Neural cell (in vitro differentiated cells): Measurements from ENCODE around the gene CEACAM4. TPM values are rescaled to one million over a fixed set of nuclear protein-coding genes. Genes with fewer than 3 reads are reported as not detected.

Experiments
- H2AFZ ChIP-seq: fragments of 200-600, 300-800 bp; sonication (generic), shearing (Covaris generic); 2 replicates; pipeline ENCODE4 v1.6.0; 2014; ENCODE audit warnings: low read depth, mild to moderate bottlenecking, antibody characterized with exemption, low read length, moderate library complexity
- H3F3A ChIP-seq: fragments of 200-600 bp; shearing (Covaris generic); 2 replicates; pipeline ENCODE4 v1.6.1; 2016; ENCODE audit warnings: mild to moderate bottlenecking, moderate library complexity, mixed read lengths, antibody characterized with exemption, low read length; ENCODE audit not compliant: insufficient read depth, poor library complexity, severe bottlenecking
- H3K27ac ChIP-seq: fragments of 200-600, 300-800 bp; sonication (generic), shearing (Covaris generic); 2 replicates; pipeline ENCODE4 v1.5.1; 2014; ENCODE audit warnings: mild to moderate bottlenecking, low read length, moderate library complexity
- H3K27me3 ChIP-seq: fragments of 300-800, 200-600 bp; sonication (generic), shearing (Covaris generic); 2 replicates; pipeline ENCODE4 v1.6.0; 2014; ENCODE audit warnings: mild to moderate bottlenecking, low read depth, low read length, moderate library complexity; ENCODE audit not compliant: insufficient read depth
- H3K36me3 ChIP-seq: fragments of 300-800, 200-600 bp; sonication (generic), shearing (Covaris generic); 2 replicates; pipeline ENCODE4 v1.5.1; 2014; ENCODE audit warnings: mild to moderate bottlenecking, antibody characterized with exemption, low read length, moderate library complexity; ENCODE audit not compliant: insufficient read depth
- H3K4me2 ChIP-seq: fragments of 300-800, 200-600 bp; sonication (generic), shearing (Covaris generic); 2 replicates; pipeline ENCODE4 v1.6.0; 2014; ENCODE audit warnings: mild to moderate bottlenecking, low read length
- H3K4me3 ChIP-seq: fragments of 300-800, 200-600 bp; sonication (generic), shearing (Covaris generic); 2 replicates; pipeline ENCODE4 v1.5.1; 2014; ENCODE audit warnings: mild to moderate bottlenecking, low read length, moderate library complexity
- H3K79me2 ChIP-seq: fragments of 200-600 bp; shearing (Covaris generic); replicated peaks from 2 replicates; pipeline ENCODE4 v1.6.0; 2014; ENCODE audit warnings: mild to moderate bottlenecking, low read length, moderate library complexity; ENCODE audit not compliant: insufficient read depth
- H3K9ac ChIP-seq: fragments of 300-800, 200-600 bp; sonication (generic), shearing (Covaris generic); 2 replicates; pipeline ENCODE4 v1.6.1; 2016; ENCODE audit warnings: mild to moderate bottlenecking, low read length, mixed read lengths
- H3K9me2 ChIP-seq: fragments of 200-600 bp; shearing (Covaris generic); 2 replicates; pipeline ENCODE4 v1.6.1; 2016; ENCODE audit warnings: mild to moderate bottlenecking, low read length, mixed read lengths; ENCODE audit not compliant: insufficient read depth
- H3K9me3 ChIP-seq: fragments of 200-600, 300-800 bp; sonication (generic), shearing (Covaris generic); 2 replicates; pipeline ENCODE4 v1.6.1; 2016; ENCODE audit warnings: mild to moderate bottlenecking, mixed run types, low read length, moderate library complexity, mixed read lengths
- H4K20me1 ChIP-seq: fragments of 200-600 bp; shearing (Covaris generic); 2 replicates; pipeline ENCODE4 v1.6.1; 2016; ENCODE audit warnings: mild to moderate bottlenecking, mixed run types; ENCODE audit not compliant: insufficient read depth
- EP300 ChIP-seq: fragments of 450-650 bp; conservative IDR thresholded peaks from 2 replicates; pipeline ENCODE4 v1.6.1; 2014; ENCODE audit warnings: antibody characterized with exemption, mild to moderate bottlenecking, moderate library complexity; ENCODE audit not compliant: poor library complexity, severe bottlenecking
- EZH2 ChIP-seq: fragments of 200-600, 300-800 bp; shearing (Covaris generic), sonication (generic); IDR thresholded peaks from 2 replicates; pipeline ENCODE4 v1.6.1; 2014; ENCODE audit warnings: antibody characterized with exemption, low read length, borderline replicate concordance, mild to moderate bottlenecking; ENCODE audit not compliant: insufficient read depth, poor library complexity, severe bottlenecking
- MXI1 ChIP-seq: fragments of 450-650 bp; conservative IDR thresholded peaks from 2 replicates; pipeline ENCODE4 v1.6.1; 2014; ENCODE audit warnings: antibody characterized with exemption, mild to moderate bottlenecking; ENCODE audit not compliant: poor library complexity, severe bottlenecking
- POLR2AphosphoS5 ChIP-seq: IDR thresholded peaks from 2 replicates; pipeline ENCODE4 v1.6.1; 2012
- RAD21 ChIP-seq: fragments of 450-650 bp; conservative IDR thresholded peaks from 2 replicates; pipeline ENCODE4 v1.6.1; 2014; ENCODE audit warnings: antibody characterized with exemption, mild to moderate bottlenecking, moderate library complexity
- SMC3 ChIP-seq: fragments of 450-650 bp; conservative IDR thresholded peaks from 2 replicates; pipeline ENCODE4 v1.6.1; 2014; ENCODE audit warnings: antibody characterized with exemption, mild to moderate bottlenecking, moderate library complexity; ENCODE audit not compliant: poor library complexity
- TAF1 ChIP-seq: IDR thresholded peaks from 2 replicates; pipeline ENCODE4 v1.6.1; 2012; ENCODE audit warnings: low read depth
- polyA plus RNA-seq: library from polyadenylated mRNA; depleted of rRNA; stranded (reverse); fragments of >200 nt; gene quantifications from 2 replicates; pipeline ENCODE4 v1.2.3, GENCODE V29; 2014
- TF ChIP-seq, protein P1 (sequence below): IDR thresholded peaks from 2 replicates; pipeline ENCODE4 v1.6.1; 2012; ENCODE audit warnings: borderline replicate concordance
- TF ChIP-seq, protein P2 (sequence below): fragments of 450-650 bp; IDR thresholded peaks from 2 replicates; pipeline ENCODE4 v1.5.1; 2014; ENCODE audit warnings: antibody characterized with exemption, mild to moderate bottlenecking, moderate library complexity; ENCODE audit not compliant: poor library complexity, severe bottlenecking

The CEACAM4 gene
- polyA plus RNA-seq, 1 donor from 2014 or later = not detected

DNA sequence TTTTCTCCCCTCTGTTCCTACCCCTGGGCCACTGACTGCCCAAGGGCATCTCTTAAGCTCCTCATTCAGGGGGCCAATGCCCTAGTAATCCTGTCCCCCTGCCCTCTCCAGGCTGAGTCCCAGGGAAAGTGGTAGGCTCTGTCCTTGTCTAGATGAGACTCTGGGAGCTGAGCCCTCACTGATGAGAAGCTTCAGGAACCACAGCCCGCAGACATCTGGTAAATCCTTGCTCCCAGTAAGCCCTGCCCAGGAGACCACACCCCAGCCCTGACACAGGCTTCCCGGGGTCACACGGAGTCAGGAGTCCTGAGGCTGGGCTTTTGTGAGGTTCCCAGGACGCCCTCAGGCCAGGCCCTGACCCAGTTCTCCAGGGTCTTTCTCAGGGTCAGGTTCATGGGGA is 1.9 kb downstream of the CEACAM4 start:
- TF ChIP-seq TAF1 = no peak
- no peak for TF ChIP-seq SMC3
- no peak for TF ChIP-seq RAD21
- TF ChIP-seq MXI1 = no peak
- no peak for TF ChIP-seq POLR2AphosphoS5
- TF ChIP-seq, protein P1, sequence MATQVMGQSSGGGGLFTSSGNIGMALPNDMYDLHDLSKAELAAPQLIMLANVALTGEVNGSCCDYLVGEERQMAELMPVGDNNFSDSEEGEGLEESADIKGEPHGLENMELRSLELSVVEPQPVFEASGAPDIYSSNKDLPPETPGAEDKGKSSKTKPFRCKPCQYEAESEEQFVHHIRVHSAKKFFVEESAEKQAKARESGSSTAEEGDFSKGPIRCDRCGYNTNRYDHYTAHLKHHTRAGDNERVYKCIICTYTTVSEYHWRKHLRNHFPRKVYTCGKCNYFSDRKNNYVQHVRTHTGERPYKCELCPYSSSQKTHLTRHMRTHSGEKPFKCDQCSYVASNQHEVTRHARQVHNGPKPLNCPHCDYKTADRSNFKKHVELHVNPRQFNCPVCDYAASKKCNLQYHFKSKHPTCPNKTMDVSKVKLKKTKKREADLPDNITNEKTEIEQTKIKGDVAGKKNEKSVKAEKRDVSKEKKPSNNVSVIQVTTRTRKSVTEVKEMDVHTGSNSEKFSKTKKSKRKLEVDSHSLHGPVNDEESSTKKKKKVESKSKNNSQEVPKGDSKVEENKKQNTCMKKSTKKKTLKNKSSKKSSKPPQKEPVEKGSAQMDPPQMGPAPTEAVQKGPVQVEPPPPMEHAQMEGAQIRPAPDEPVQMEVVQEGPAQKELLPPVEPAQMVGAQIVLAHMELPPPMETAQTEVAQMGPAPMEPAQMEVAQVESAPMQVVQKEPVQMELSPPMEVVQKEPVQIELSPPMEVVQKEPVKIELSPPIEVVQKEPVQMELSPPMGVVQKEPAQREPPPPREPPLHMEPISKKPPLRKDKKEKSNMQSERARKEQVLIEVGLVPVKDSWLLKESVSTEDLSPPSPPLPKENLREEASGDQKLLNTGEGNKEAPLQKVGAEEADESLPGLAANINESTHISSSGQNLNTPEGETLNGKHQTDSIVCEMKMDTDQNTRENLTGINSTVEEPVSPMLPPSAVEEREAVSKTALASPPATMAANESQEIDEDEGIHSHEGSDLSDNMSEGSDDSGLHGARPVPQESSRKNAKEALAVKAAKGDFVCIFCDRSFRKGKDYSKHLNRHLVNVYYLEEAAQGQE = no peak
- TF ChIP-seq, protein P2, sequence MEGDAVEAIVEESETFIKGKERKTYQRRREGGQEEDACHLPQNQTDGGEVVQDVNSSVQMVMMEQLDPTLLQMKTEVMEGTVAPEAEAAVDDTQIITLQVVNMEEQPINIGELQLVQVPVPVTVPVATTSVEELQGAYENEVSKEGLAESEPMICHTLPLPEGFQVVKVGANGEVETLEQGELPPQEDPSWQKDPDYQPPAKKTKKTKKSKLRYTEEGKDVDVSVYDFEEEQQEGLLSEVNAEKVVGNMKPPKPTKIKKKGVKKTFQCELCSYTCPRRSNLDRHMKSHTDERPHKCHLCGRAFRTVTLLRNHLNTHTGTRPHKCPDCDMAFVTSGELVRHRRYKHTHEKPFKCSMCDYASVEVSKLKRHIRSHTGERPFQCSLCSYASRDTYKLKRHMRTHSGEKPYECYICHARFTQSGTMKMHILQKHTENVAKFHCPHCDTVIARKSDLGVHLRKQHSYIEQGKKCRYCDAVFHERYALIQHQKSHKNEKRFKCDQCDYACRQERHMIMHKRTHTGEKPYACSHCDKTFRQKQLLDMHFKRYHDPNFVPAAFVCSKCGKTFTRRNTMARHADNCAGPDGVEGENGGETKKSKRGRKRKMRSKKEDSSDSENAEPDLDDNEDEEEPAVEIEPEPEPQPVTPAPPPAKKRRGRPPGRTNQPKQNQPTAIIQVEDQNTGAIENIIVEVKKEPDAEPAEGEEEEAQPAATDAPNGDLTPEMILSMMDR = no peak
- no peak for TF ChIP-seq EP300
- no peak for TF ChIP-seq EZH2
- Histone ChIP-seq H4K20me1 (no peaks in the 10 kb centered on the region), H3K36me3 (no peaks in the 10 kb centered on the region), H3K4me2 (no peak overlapping the region), H3K9me3 (no peaks in the 10 kb centered on the region), H3K9ac (no peak overlapping the region), H3K4me3 (no peak overlapping the region), H2AFZ (no peak overlapping the region), H3K79me2 (no peaks in the 10 kb centered on the region), H3K27me3 (no peaks in the 10 kb centered on the region), H3K9me2 (no peaks in the 10 kb centered on the region), H3F3A (no peaks in the 10 kb centered on the region), H3K27ac (no peak overlapping the region)

DNA sequence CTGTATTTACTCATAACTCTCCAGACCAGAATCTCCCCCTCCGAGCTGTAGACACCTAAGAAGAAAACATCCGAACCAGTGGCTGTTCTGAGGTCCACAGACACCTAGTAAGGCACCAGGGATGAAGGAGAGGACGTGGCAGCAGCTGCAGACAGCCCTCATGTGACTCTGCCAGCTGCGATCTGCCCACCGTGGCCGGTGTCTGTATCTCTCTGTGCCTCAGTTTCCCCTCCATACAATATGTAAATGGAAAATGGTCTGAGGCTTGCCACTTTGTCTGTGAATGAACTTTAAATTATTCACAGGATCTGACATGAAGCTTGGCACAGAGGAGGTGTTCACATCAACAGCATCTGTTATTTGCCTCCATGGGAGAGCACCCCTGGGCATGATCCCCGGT is 2.4 kb downstream of the CEACAM4 start:
- Histone ChIP-seq H3K9ac (no peak overlapping the region), H3K9me2 (no peaks in the 10 kb centered on the region), H3K27ac (no peak overlapping the region), H3F3A (no peaks in the 10 kb centered on the region), H3K27me3 (no peaks in the 10 kb centered on the region), H3K9me3 (no peaks in the 10 kb centered on the region), H3K4me2 (no peak overlapping the region), H3K36me3 (no peaks in the 10 kb centered on the region), H2AFZ (no peak overlapping the region), H4K20me1 (no peaks in the 10 kb centered on the region), H3K4me3 (no peak overlapping the region), H3K79me2 (no peaks in the 10 kb centered on the region)
- no peak for TF ChIP-seq EP300
- TF ChIP-seq, protein P2 = no peak
- TF ChIP-seq MXI1 = no peak
- no peak for TF ChIP-seq POLR2AphosphoS5
- TF ChIP-seq, protein P1 = no peak
- TF ChIP-seq TAF1 = no peak
- no peak for TF ChIP-seq EZH2
- TF ChIP-seq SMC3 = no peak
- TF ChIP-seq RAD21 = no peak
